ENCODE data around the gene FAM111A.

DNA sequence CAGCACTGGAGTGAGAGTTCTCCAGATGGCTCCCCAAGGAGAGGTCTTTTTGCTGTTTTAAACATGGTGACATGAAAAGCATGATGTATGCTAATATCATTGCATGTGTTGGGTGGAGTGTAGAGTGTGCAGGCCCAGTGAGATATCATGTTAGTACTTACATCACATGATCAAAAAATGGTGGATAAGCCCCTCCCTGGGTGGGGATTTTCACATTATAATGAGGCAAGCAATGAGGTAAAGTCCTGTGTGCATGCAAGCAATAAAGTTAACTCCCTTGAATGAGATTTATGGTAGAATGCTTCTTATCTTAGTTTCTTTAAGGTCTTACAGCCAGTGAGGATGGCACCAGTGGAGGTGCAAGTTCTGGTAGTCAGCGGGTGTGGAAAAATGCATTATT is 27.1 kb upstream of the FAM111A start:
- TF ChIP-seq, protein P1, sequence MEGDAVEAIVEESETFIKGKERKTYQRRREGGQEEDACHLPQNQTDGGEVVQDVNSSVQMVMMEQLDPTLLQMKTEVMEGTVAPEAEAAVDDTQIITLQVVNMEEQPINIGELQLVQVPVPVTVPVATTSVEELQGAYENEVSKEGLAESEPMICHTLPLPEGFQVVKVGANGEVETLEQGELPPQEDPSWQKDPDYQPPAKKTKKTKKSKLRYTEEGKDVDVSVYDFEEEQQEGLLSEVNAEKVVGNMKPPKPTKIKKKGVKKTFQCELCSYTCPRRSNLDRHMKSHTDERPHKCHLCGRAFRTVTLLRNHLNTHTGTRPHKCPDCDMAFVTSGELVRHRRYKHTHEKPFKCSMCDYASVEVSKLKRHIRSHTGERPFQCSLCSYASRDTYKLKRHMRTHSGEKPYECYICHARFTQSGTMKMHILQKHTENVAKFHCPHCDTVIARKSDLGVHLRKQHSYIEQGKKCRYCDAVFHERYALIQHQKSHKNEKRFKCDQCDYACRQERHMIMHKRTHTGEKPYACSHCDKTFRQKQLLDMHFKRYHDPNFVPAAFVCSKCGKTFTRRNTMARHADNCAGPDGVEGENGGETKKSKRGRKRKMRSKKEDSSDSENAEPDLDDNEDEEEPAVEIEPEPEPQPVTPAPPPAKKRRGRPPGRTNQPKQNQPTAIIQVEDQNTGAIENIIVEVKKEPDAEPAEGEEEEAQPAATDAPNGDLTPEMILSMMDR (conservative IDR thresholded peaks at IDR 0.05; ENCODE audit: low read depth, low read length), result no peak
- no peak for TF ChIP-seq EZH2phosphoT487 (IDR thresholded peaks at IDR 0.05; ENCODE audit: borderline replicate concordance, low read length)
- TF ChIP-seq EZH2 (IDR thresholded peaks at IDR 0.05; ENCODE audit: low read length, unreplicated experiment), result no peak

Data from PC-3 (cell line).